Caco-2 (cell line): ENCODE measurements around the gene MTMR12. TPM values are rescaled to one million over a fixed set of nuclear protein-coding genes. Genes with fewer than 3 reads are reported as not detected.

Source experiments
- BruUV-seq: library from RNA; stranded (reverse); fragments of 400-500 nt; replicated peaks from 2 replicates; lab custom pipeline; 2021; lab: Mats Ljungman, UMichigan
- CTCF ChIA-PET: fragments of 300-600 bp; sonication (Branson Sonifier 250); formaldehyde crosslinking; loops from one replicate; lab custom pipeline; 2022; ENCODE audit warnings: antibody characterized with exemption; lab: Charles Lee
- POLR2A ChIA-PET: fragments of 300-600 bp; sonication (Branson Sonifier 250); formaldehyde crosslinking; loops from one replicate; lab custom pipeline; 2022; ENCODE audit warnings: antibody characterized with exemption; lab: Charles Lee
- DNase-seq, 2 experiments: peaks; one replicate each; pipeline versions ENCODE4 v3.0.0 to v3.0.0-alpha.2; 2020 to 2022
- H3K27me3 ChIP-seq: replicated peaks from 2 replicates; pipeline ENCODE4 v1.6.0; 2011; ENCODE audit warnings: low read length; ENCODE audit not compliant: control insufficient read depth, insufficient read depth
- H3K36me3 ChIP-seq: 2 replicates; pipeline ENCODE4 v1.5.1; 2011; ENCODE audit warnings: low read length; ENCODE audit not compliant: control insufficient read depth, insufficient read depth
- H3K4me1 ChIP-seq: fragments of 250-450 bp; sonication (Bioruptor Pico); 2 replicates; pipeline ENCODE4 v1.5.1; 2020; ENCODE audit warnings: mild to moderate bottlenecking
- H3K4me3 ChIP-seq: 2 replicates; pipeline ENCODE4 v1.5.1; 2011; ENCODE audit warnings: low read depth, mild to moderate bottlenecking, control low read depth, low read length
- H3K9me3 ChIP-seq: fragments of 250-450 bp; sonication (Bioruptor Pico); 2 replicates; pipeline ENCODE4 v1.5.1; 2020; ENCODE audit warnings: mild to moderate bottlenecking, moderate library complexity
- H3K27ac Mint-ChIP-seq: one replicate; pipeline ENCODE4 v1.8.0; 2022; ENCODE audit warnings: mixed read lengths; ENCODE audit not compliant: unreplicated experiment
- H3K27me3 Mint-ChIP-seq: one replicate; pipeline ENCODE4 v1.8.0; 2022; ENCODE audit warnings: mixed read lengths; ENCODE audit not compliant: insufficient read depth, unreplicated experiment
- H3K36me3 Mint-ChIP-seq: one replicate; pipeline ENCODE4 v1.8.0; 2022; ENCODE audit warnings: mild to moderate bottlenecking, mixed read lengths; ENCODE audit not compliant: insufficient read depth, unreplicated experiment
- H3K4me1 Mint-ChIP-seq: one replicate; pipeline ENCODE4 v1.8.0; 2022; ENCODE audit warnings: low read depth, mixed read lengths; ENCODE audit not compliant: unreplicated experiment
- H3K4me3 Mint-ChIP-seq: one replicate; pipeline ENCODE4 v1.8.0; 2022; ENCODE audit warnings: mild to moderate bottlenecking, moderate library complexity, mixed read lengths; ENCODE audit not compliant: unreplicated experiment
- H3K9me3 Mint-ChIP-seq: one replicate; pipeline ENCODE4 v1.8.0; 2022; ENCODE audit warnings: mixed read lengths; ENCODE audit not compliant: unreplicated experiment
- CTCF ChIP-seq, 2 experiments: fragments of 200-600 bp in 1 of 2; IDR thresholded peaks; 1 replicate in 1 of 2; 2 replicates in 1 of 2; pipeline versions ENCODE4 v1.5.1 to v1.8.0; 2011 to 2022; ENCODE audit warnings: antibody characterized with exemption in 1 of 2, control low read depth in 1 of 2, inconsistent platforms in 1 of 2, low read depth in 1 of 2, low read length in 1 of 2, mild to moderate bottlenecking in 1 of 2, moderate library complexity in 1 of 2; ENCODE audit not compliant: insufficient read depth in 1 of 2, severe bottlenecking in 1 of 2, unreplicated experiment in 1 of 2
- intact Hi-C: fragments of 100-400 bp; cut with micrococcal nuclease; formaldehyde crosslinking; loops from one replicate; pipeline ENCODE4 v1.10.0; 2022; ENCODE audit not compliant: unreplicated experiment
- total RNA-seq: library from RNA; stranded (reverse); gene quantifications from 2 replicates; pipeline ENCODE4 v1.2.3, GENCODE V29; 2022

The MTMR12 gene
- total RNA-seq, 1 experiment from 2014 or later = 35.1 TPM

GRCh38 chr5:32230356-32231099 lies 82.2 kb downstream of the MTMR12 start:
- Mint-ChIP-seq H3K4me3 (peak overlapping the region; percentile 51), H3K36me3 (peaks cover 70% of the 10 kb centered on the region), H3K27me3 (no peaks in the 10 kb centered on the region), H3K27ac (peak overlapping the region; percentile 86), H3K9me3 (no peaks in the 10 kb centered on the region), H3K4me1 (peaks cover 50% of the 10 kb centered on the region)
- ChIA-PET CTCF (interaction anchor here (0.6 to 1.4 kb wide), 3 partner anchors 19 to 153 kb away, joined by 3 to 4 read pairs (median 4); partner anchors contain the start of gene GOLPH3), POLR2A (interaction anchor here (0.8 to 1.1 kb wide), 3 partner anchors 44 to 65 kb away, joined by 3 to 4 read pairs (median 3); partner anchors contain the start of gene GOLPH3)
- Histone ChIP-seq H3K36me3 (peaks cover 4% of the 10 kb centered on the region), H3K4me1 (peaks cover 41% of the 10 kb centered on the region), H3K9me3 (no peaks in the 10 kb centered on the region), H3K4me3 (no peak overlapping the region), H3K27me3 (no peaks in the 10 kb centered on the region)
- peak; percentile 59 to 69 for DNase-seq
- intact Hi-C loops = loop anchor here (1.0 kb wide), 1 partner anchor 17 kb away; no protein-coding TSS in a partner anchor
- TF ChIP-seq CTCF (IDR thresholded peaks at IDR 0.05; ENCODE audit: insufficient read depth in 1 of 2, low read depth in 1 of 2, low read length in 1 of 2, severe bottlenecking in 1 of 2, unreplicated experiment in 1 of 2) = no peak
- no TSS peak for BruUV-seq

GRCh38 chr5:32229586-32229985 lies 83.2 kb downstream of the MTMR12 start:
- H3K27me3 Mint-ChIP-seq = no peaks in the 10 kb centered on the region
- ChIA-PET CTCF (interaction anchor here (1.4 kb wide), 1 partner anchor 20 kb away, joined by 4 read pairs; no protein-coding TSS in a partner anchor), POLR2A (interaction anchor here (0.5 to 0.8 kb wide), 2 partner anchors 64 to 210 kb away, joined by 3 read pairs; no protein-coding TSS in a partner anchor)
- Histone ChIP-seq H3K36me3 (peaks cover 4% of the 10 kb centered on the region), H3K9me3 (no peaks in the 10 kb centered on the region), H3K27me3 (no peaks in the 10 kb centered on the region), H3K4me1 (peaks cover 51% of the 10 kb centered on the region), H3K4me3 (no peak overlapping the region)
- no peaks in the 10 kb centered on the region for H3K9me3 Mint-ChIP-seq
- H3K36me3 Mint-ChIP-seq = peaks cover 77% of the 10 kb centered on the region
- intact Hi-C loops = no loop called here
- DNase-seq = no peak
- TSS peak; percentile 13 for BruUV-seq
- TF ChIP-seq CTCF (IDR thresholded peaks at IDR 0.05; ENCODE audit: insufficient read depth in 1 of 2, low read depth in 1 of 2, low read length in 1 of 2, severe bottlenecking in 1 of 2, unreplicated experiment in 1 of 2) = no peak
- H3K4me3 Mint-ChIP-seq = no peak overlapping the region
- H3K4me1 Mint-ChIP-seq = peaks cover 55% of the 10 kb centered on the region
- no peak overlapping the region for H3K27ac Mint-ChIP-seq

GRCh38 chr5:32228816-32229215 lies 83.9 kb downstream of the MTMR12 start:
- intact Hi-C loops = no loop called here
- Mint-ChIP-seq H3K27ac (peak overlapping the region; percentile 83), H3K27me3 (no peaks in the 10 kb centered on the region), H3K4me3 (peak overlapping the region; percentile 45), H3K4me1 (peaks cover 48% of the 10 kb centered on the region), H3K9me3 (no peaks in the 10 kb centered on the region), H3K36me3 (peaks cover 78% of the 10 kb centered on the region)
- DNase-seq = no peak
- ChIA-PET POLR2A (no interaction called here), CTCF (no interaction called here)
- Histone ChIP-seq H3K9me3 (no peaks in the 10 kb centered on the region), H3K4me3 (no peak overlapping the region), H3K4me1 (peaks cover 53% of the 10 kb centered on the region), H3K36me3 (peaks cover 2% of the 10 kb centered on the region; the same call in 1 of the 2 replicates), H3K27me3 (no peaks in the 10 kb centered on the region)
- BruUV-seq = no TSS peak
- no peak for TF ChIP-seq CTCF (IDR thresholded peaks at IDR 0.05; ENCODE audit: insufficient read depth in 1 of 2, low read depth in 1 of 2, low read length in 1 of 2, severe bottlenecking in 1 of 2, unreplicated experiment in 1 of 2)
